ENCODE data around the gene NPTX2.

The NPTX2 gene

DNA sequence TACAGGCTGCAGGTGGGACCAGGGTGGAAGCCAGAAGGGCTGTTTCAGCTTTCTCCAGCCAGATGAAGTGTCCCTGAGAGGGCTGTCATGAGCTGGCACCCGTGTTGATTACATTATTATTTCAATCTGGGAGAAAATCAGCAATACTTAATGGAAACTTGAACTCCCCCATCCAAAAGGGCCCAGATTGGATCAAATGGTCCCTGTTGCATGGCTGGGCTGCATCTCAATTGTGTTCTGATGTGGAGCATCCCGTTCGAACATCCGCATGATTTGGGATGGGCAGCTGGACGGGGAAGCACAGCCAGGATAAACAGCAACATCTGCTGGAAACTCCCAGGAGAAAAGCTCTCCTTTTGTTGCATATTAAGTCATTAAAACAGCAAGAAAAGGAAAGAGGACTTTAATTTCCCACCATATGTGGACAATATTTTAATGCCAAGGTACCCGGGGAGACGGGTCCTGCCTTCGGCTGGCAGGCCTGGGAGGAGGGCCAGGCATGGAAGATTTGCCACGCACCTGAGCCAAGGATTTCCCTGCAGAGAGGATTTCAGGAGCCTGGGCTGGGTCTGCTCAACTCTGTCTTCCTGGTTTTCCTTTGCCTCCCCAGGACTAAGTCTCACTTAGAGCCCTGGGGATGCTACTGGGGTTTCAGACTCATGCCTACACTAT lies 52.4 kb downstream of the NPTX2 start:
- Histone ChIP-seq H3K4me3 (ENCODE audit: low read depth, low read length) (no peak overlapping the region), H3K27me3 (ENCODE audit: insufficient read depth, low read depth, severe bottlenecking) (no peaks in the 10 kb centered on the region), H3K27ac (no peak overlapping the region), H3K9me3 (ENCODE audit: severe bottlenecking) (peaks cover 5% of the 10 kb centered on the region), H3K36me3 (no peaks in the 10 kb centered on the region)
- no peak for DNase-seq
- no peak for TF ChIP-seq CTCF (IDR thresholded peaks at IDR 0.05; ENCODE audit: low read depth, low read length)

DNA sequence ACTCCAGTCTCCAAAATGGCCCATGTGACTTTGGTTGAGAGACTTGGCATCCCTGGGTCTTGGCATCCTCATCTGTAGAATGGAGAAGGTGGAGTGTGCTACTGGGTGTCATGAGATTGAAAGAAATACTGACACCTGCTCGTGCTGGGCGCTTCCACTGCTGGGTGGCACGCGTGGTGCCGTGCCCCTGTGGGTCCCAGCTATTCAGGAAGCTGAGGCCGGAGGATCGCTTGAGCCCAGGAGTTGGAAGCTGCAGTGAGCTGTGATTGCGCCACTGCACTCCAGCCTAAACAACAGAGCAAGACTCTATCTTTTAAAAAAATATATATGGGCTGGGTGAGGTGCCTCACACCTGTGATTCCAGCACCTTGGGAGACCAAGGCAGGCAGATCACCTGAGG lies 53.1 kb downstream of the NPTX2 start:
- Histone ChIP-seq H3K27ac (no peak overlapping the region), H3K27me3 (ENCODE audit: insufficient read depth, low read depth, severe bottlenecking) (no peaks in the 10 kb centered on the region), H3K4me3 (ENCODE audit: low read depth, low read length) (no peak overlapping the region), H3K36me3 (no peaks in the 10 kb centered on the region), H3K9me3 (ENCODE audit: severe bottlenecking) (peaks cover 5% of the 10 kb centered on the region)
- TF ChIP-seq CTCF (IDR thresholded peaks at IDR 0.05; ENCODE audit: low read depth, low read length), result no peak
- no peak for DNase-seq

DNA sequence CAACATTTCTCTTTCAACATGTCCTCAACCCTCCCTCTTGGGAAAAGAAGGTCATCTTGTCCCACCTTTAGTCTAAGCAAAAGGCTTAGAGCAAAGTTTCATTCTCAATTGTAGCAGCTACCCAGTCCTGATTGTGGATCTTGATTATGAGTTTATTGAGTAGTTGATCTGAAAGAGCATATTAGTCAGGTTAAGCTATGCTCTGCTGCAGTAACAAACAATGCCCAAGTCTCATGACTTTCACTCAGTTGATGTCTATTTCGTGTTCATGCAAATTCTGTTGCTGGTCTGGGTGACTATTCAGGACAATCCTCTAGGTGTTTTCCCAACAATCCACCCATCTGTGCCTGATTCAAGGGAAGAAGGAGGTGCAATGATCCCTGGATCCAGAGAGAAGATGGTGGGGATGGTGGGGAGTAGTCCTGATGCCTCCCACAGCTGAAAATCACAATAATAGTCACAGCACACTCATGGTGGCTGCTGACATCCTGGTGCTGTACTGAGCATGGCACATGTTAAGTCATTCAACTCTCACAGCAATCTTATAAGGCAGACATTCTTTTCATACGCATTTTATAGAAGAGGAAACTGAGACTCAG lies 54.7 kb downstream of the NPTX2 start:
- Histone ChIP-seq H3K4me3 (ENCODE audit: low read depth, low read length) (no peak overlapping the region), H3K27ac (no peak overlapping the region), H3K36me3 (no peaks in the 10 kb centered on the region), H3K27me3 (ENCODE audit: insufficient read depth, low read depth, severe bottlenecking) (no peaks in the 10 kb centered on the region), H3K9me3 (ENCODE audit: severe bottlenecking) (peaks cover 5% of the 10 kb centered on the region)
- no peak for TF ChIP-seq CTCF (IDR thresholded peaks at IDR 0.05; ENCODE audit: low read depth, low read length)
- no peak for DNase-seq

DNA sequence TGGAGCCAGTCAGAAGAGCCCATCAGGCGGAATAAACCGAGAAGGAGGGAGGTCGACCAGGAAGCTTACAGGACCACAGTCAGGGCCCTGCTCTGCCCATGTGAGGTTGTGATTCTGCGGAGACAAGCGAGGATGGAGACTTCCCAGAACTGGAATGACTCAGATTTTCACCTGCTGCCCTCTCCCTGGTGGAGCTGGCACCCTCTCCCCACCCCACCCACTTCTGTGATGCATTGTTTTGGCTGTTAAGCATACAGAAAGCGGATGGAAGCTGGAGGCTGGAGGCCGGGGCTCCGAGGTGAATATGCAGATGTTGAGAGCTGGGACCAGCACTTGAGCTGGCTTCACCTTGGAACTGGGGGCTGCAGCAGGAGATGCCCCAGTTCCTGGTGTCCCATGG lies 57.4 kb downstream of the NPTX2 start:
- no peak for TF ChIP-seq CTCF (IDR thresholded peaks at IDR 0.05; ENCODE audit: low read depth, low read length)
- H3K27me3 ChIP-seq (ENCODE audit: insufficient read depth, low read depth, severe bottlenecking), result no peaks in the 10 kb centered on the region

DNA sequence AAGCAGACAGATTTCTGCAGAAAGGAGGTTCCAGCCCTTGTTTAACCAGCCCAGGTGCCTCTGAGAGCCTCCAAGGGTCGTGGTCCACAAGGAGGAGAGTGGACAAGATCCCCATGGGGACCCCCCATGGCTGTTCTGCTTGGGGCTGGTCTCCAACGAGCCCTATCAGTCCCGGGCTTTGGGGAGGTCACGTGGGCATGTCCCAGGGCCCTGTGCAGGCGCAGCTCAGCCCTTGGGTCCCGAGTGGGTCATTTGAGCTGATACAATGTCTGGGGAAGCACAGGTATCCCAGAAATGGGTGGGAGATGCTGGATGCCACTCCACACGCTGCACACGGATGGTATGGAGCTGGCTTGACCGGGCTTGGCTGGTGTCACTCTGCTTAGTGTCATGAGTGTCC lies 57.8 kb downstream of the NPTX2 start:
- H3K4me3 ChIP-seq (ENCODE audit: low read depth, low read length), result no peak overlapping the region
- no peaks in the 10 kb centered on the region for H3K36me3 ChIP-seq
- H3K9me3 ChIP-seq (ENCODE audit: severe bottlenecking), result peaks cover 5% of the 10 kb centered on the region
- TF ChIP-seq CTCF (IDR thresholded peaks at IDR 0.05; ENCODE audit: low read depth, low read length), result no peak
- no peaks in the 10 kb centered on the region for H3K27me3 ChIP-seq (ENCODE audit: insufficient read depth, low read depth, severe bottlenecking)
- no peak overlapping the region for H3K27ac ChIP-seq
- no peak for DNase-seq

More for the DNA sequence above, 57.4 kb downstream of the NPTX2 start:
- H3K36me3 ChIP-seq, result no peaks in the 10 kb centered on the region
- no peak overlapping the region for H3K4me3 ChIP-seq (ENCODE audit: low read depth, low read length)
- H3K27ac ChIP-seq, result no peak overlapping the region
- H3K9me3 ChIP-seq (ENCODE audit: severe bottlenecking), result peaks cover 5% of the 10 kb centered on the region
- no peak for DNase-seq

DNA sequence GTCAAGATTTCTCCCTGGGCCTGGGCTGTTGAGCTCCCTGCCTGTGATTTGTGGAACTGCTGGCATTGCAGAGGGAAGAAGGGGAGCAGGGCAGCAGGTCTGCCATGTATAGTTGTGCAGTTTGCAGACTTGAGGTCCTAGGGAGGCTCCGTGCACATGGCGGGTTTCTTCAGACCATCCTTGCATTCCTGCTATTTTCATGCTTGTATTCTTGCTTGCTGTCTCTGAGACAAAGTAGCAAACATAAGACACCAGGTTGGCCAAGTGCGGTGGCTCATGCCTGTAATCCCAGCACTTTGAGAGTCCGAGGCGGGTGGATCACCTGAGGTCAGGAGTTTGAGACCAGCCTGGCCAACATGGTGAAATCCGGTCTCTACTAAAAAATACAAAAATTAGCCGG lies 61.1 kb downstream of the NPTX2 start:
- H3K27me3 ChIP-seq (ENCODE audit: insufficient read depth, low read depth, severe bottlenecking), result no peaks in the 10 kb centered on the region
- no peak overlapping the region for H3K27ac ChIP-seq
- no peaks in the 10 kb centered on the region for H3K9me3 ChIP-seq (ENCODE audit: severe bottlenecking)
- H3K36me3 ChIP-seq, result no peaks in the 10 kb centered on the region
- TF ChIP-seq CTCF (IDR thresholded peaks at IDR 0.05; ENCODE audit: low read depth, low read length), result no peak
- DNase-seq, result no peak
- H3K4me3 ChIP-seq (ENCODE audit: low read depth, low read length), result no peak overlapping the region
